ENCODE measurements around the gene PLEKHA1. TPM values are rescaled to one million over a fixed set of nuclear protein-coding genes. Genes with fewer than 3 reads are reported as not detected.
A peak's percentile ranks its signal among the peaks of the same experiment; 100 is the strongest.

The PLEKHA1 gene
- 30.8 TPM for polyA plus RNA-seq (ENCODE audit: insufficient read length)

DNA sequence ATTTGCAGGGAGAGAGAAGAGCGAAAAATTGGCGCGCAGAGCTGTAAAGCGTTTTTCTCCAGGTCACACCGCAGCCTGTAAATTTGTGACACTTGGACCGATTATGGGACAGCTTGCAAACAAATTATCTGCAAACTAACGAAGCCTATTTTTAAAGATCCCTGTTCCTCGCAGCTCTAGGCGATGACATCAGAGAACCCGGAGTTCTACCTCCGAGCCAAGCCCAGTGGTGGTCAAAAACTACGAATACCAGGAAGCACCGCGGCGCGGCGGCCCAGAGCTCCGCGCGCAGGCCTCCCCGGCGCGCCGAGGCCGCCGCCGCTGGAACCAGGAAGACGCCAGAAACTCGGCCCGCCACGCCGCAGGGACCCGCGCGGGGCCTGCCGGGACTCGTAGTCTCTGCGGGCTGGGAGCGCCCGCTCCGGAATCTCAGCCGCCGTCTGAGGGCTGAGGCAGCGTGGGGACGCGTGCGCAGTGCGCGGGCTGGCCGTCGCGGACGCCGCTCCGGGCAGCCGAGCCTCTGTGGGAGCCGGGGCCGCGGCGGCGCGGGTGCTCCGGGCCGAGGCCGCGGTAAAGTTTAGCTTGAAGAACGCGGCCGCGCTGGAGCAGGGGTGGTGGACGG is at the start of gene PLEKHA1:
Gene PLEKHA1 (plus strand): TSS at position 472 of the 622 bp plus-strand sequence. CDS start 18,493 bp downstream, outside the sequence.
- peak; percentile 97 for DNase-seq

DNA sequence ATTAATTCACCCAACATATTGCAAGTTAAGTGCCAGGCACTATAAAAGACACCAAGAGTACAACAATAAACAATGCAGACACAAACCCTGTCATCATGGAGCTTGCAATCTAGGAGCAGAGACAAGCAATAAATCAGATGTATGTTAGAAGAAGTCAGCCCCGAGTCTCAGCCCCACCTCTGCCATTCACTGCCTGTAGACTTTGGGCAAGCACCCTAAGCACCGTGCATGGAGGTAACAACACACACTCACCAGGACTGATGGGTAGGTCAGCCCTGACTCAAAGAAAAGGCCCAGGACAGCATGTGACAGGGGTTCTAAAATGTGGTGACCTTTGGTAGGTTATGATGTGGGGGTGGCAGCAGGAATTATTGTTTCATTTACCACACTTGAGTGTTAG is 49.3 kb upstream of the PLEKHA1 start:
- DNase-seq = no peak

DNA sequence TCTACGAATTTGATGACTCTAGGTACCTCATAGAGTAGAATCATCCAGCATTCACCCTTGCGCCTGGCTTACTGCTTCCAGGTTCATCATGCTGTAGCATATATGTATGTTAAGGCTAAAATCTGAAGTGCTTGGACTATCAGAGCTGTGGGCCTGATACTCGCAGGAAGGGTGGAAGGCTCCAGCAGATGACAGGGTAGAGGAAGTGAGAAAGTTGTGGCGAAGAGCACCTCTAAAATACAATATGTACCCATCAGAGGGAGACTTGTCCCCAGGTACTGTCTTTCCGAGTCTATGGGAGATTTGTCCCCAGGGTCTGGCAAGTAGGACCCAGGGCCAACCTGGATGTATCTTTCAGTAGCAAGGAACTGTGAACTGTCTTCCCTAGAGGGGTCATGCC is 48.1 kb upstream of the PLEKHA1 start:
- no peak for DNase-seq

DNA sequence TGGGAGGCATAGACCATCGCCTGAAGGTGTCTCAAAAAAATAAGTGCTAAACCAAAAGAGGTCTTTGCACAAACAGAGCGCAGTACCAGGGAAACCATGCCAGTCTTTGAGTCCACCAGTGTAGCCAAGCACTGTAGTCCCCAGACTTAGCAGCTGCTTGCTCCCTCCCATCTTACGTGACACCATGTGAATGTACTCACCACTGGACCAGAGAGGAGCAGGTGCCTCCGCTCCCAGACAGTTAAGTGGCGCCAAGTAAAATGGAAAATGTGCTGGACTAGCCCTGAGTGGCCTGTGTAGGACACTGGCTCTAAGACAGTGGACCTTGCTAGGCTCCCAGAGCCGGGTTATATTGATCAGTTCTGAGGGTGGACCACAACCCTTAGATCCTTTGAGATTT is 47.7 kb upstream of the PLEKHA1 start:
- no peak for DNase-seq

DNA sequence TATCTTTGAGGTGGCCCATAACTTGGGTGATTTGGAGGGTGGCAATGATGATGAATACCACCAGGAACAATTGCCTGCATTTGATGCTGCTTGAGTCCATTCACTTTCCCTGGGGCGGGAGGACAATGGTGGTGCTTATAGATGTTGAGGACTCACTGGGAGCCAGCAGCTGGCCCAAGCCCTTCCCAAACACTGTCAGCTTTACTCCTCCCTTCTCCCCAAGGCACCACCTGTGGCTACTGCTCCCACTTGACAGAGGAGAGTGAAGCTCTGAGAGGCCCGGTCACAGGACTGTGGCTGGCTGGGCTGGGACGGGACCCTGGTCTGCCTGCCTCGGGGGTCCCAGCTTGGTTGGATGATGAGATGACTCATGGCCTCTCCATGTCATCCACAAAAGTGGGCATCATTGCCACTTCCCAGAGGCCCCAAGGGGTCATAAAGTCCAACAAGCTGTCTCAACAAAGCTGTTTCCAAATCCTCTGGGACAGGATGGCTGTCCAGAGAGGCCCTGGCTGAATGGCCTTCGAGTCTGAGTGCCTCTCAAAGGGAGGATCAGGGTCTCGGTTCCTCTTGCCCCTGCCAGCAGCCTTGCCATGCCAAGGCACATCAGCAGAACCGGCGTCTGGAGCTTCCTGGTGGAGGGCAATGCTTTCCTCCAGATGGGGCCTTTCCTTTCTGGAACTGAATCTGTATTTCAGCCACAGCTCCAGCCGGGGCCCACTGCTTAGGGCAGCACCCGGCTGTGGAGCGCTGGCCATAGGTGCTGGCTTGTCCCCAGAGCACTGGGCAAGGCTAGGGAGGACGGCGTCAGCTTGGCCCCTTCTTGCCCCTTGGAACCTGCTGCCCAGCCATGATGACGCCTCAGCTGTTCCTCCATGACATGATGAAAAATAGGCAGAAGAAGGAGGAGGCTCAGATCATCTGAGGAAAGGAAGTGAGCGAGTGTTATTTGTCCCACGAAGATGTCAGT is 47.0 kb upstream of the PLEKHA1 start:
- DNase-seq = no peak

DNA sequence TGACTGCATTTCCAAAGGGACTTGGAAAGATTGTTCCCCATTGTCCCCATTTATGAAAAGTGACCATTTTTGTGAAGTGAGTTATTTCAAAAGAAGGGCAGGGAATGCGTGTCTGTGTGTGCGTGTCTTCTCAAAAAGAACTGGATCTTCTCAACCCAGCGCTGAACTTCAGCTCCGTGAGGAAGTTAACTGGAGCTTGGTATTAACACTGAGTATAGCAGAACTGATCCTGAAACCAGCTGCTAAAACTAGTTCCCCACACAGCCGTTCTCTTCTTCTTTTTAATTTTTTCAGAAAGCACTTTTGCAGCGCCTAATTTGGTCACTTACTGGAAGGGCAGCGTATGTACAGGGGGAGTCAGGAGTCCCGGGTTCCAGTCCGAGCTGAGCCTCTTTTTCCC is 45.8 kb upstream of the PLEKHA1 start:
- no peak for DNase-seq

DNA sequence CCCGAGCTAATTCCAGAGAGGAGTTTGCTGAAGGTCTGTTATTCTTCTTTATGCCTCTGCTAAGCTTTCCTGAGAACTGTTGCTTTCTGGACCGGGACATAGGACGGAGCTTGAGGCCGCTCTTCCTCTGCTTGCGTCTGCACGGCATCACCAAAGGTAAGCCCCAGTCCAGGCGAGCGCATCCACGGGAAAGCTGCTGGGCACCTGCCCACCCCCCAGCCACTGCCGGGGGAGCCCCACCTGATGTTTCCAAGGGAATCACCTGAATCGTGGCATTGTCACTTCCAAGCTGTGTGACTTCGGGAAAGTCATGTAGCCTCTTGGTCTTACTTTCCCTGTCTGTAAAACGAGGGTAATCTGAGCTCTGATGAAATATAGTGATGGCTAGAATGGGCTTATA is 45.1 kb upstream of the PLEKHA1 start:
- DNase-seq = no peak

DNA sequence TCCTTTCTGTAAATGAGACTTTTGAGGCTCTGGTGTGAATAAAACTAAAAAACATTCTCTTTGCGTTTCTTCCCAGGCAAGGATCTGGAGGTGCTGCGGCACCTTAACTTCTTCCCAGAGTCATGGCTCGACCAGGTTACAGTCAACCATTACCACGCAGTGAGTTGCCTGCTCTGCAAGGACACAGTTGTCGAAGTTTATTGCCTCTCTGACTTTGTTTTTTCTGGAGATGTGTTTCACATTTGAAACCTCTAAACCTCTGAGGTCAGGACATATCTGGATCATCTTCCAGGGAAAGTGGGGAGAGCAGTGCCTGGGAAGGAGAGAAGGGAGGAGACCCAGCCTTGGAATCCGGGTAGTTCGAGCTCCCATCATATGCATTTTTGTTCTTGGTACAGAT is 43.4 kb upstream of the PLEKHA1 start:
- DNase-seq = no peak

DNA sequence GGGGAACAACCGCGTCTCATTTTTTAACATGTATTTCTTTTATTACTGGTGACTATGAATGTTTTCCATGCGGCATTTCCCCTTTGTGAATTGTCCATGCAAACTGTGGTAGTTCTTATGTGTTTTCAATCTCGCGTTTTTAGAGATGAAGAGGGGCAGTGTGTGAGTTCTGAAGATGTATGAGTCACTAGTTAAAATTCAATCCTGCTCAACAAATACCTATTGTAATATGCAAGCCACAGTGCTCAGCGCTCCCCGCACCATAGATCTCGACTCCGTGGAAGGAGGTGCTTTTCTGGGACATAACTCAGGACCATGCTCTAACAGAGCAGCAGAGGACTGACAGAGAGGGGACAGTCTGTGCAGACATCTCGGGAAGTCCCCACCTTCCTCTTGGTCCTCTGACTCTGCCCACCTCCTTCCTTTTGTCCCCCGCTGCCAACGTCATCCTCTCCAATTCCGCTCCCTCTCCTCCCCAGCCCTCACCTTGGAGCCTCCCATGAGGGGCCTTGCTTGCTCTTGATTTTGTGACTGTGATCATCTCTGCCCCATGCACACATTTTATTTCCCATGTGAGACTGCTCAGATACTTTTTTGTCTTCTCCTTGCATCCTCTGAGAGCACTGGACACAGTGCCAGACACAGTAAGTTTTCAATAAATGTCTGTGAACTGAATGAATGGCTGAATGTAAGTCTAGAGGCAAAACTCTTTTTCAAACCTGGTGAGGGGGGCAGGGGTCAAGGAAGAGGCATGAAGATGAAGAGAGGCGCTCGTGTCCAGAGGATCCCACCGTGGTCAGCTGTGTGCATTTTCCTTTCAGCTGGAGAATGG is 42.7 kb upstream of the PLEKHA1 start:
- DNase-seq = no peak

DNA sequence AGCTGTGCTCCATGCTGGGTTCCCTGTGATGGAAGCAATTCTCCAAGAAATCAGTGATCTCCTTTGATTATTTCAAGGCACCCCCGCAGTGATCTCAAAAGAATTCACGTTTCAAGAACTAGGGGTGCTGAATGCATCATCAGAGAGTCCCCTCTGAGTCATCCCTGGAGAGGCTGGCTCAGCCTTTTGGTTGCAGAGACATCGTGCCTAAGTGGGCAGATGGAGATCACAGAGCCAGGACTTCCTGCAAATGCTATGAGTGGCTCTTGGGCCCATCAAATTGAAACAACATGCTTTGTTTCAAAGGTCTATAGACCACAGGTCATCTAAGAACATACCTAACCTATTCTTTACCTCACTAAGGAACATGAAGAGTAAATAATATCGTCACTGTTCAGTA is 41.5 kb upstream of the PLEKHA1 start:
- DNase-seq = no peak

DNA sequence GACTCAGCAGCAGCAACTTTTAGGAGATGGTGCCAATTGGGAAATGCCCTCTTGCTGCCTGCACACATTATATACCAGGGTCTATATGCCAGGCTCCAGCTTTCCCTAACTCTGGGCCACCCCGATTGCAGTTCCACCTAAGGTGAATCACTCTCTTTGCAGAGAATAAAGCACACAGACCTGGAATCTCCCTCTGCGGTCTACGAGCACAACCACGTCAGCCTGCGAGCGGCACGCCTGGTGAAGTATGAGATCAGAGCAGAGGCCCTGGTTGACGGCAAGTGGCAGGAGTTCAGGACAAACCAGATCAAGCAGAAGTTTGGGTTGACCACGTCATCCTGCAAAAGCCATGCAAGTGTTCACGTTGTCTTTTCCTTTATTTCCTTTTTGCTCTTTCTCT is 38.2 kb upstream of the PLEKHA1 start:
- no peak for DNase-seq

DNA sequence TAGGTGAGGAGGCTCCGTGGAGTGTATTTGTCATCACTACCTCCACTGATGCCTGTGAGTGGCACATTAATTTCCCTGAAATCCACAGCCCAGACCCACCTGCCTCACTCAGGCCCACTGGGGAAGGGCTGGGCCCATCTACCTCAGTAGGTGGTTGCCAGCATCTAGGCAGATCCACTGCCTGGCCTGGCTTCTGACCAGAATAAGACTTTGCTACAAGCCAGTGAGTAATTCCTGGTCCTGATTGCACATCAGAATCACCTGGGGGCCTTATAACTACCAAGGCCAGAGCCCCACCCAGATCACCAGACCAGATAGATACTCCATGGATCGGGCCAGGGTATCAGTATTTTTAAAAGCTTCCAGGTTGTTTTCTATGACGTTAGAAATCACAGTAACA is 37.5 kb upstream of the PLEKHA1 start:
- no peak for DNase-seq

DNA sequence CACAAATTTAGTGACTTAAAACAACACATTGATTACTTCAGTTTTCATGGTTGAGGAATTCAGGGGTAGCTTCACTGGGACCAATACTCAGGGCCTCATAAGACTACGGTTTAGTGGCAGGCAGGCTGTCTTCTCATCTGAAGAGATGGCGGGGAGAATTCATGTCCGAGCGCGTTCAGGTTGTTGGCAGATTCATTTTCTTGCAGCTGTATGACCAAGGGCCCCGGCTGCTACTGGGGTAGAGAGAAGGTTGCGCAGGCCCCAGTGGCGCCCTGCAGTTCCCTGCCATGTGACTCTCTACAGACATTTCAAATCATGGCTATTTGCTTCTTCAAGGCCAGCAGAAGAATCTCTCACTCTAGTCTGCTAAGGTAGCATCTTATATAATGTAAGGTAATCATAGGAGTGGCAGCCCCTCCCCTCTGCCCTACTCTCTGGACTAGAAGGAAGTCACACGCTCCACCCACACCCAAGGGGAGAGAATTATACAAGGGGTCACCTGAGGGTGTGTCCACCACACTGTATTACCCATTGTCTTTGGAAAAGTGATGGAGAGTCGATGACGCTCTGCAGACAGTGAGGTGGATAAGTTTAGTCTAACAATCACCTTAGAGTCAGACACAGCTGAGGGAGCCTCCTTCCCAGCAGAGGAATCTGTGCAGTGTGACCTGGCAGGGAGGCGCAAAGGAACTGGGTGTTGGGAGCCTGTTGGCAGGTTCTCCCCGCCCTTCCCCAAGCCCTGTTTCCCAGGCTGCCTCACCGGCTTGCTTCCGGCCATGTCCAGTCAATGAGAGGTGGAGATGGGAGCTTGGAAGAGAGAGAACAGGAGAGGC is 35.7 kb upstream of the PLEKHA1 start:
- no peak for DNase-seq

DNA sequence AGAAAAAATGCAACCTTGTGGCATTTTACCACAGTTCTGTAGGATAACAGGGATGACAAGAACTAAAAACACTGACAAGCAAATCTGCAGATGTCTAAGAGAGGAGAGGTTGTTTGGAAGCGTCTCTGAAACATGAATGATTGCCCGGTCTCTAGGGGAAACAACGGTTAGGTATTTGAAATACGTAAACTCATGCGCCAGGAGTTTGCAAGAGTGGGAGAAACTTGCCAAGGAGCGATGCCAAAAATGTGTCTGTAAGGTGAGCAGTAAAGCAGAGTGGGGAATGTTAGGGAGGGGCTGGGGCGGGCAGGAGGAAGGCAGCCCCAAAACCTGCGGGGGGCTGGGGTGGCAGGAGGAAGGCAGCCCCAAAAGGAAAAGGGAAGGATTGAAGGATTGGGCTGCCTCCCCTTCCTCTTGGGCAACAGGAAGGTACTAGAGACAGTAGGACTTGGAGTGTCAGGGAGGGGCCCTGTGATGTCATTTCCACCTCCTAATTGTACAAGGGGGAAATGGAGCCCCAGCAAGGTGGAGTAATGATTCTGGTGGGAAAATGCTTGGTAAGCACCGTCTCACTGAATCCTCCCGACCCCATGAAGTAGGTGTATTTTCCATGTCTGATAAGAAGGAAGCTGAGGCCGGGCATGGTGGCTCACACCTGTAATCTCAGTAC is 33.2 kb upstream of the PLEKHA1 start:
- DNase-seq = no peak

DNA sequence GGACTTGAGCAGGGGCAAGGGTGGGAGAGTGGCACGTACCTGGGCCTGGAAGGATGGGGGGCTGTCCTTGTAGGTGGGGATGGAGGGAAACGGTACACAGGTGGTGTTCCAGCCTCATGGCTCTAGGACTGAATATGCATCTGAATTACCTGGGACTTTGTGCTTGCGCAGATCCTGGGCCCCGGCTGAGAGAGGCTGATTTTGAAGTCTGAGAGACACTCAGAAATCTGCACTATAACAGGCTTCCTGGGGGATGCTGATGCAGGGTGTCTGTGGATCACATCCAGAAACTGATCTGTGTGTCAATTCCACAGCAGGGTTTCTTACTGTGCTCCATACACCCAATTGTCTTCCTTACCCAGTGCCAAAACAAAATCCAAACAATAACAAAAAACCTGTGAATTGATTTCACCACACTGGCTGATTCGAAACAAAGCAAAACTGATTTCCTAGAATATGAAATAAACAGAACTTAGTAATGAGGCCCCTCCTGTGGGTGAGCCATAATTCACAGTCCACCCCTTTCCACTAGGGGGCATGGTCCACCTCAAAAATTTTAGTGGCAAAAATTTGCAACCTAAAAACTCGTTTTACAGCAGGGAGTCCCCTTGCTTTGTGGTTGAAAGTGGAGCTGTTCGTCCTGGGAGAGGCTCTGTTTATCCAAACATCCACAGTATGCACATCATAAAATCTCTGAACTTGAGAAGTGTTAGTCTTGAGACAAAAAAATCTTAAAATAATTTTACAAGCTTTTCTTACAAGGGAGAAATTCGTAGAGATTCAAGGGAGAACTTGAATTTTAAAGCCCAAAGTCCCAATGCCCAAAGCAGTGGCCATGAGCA is 32.0 kb upstream of the PLEKHA1 start:
- peak; percentile 44 for DNase-seq

DNA sequence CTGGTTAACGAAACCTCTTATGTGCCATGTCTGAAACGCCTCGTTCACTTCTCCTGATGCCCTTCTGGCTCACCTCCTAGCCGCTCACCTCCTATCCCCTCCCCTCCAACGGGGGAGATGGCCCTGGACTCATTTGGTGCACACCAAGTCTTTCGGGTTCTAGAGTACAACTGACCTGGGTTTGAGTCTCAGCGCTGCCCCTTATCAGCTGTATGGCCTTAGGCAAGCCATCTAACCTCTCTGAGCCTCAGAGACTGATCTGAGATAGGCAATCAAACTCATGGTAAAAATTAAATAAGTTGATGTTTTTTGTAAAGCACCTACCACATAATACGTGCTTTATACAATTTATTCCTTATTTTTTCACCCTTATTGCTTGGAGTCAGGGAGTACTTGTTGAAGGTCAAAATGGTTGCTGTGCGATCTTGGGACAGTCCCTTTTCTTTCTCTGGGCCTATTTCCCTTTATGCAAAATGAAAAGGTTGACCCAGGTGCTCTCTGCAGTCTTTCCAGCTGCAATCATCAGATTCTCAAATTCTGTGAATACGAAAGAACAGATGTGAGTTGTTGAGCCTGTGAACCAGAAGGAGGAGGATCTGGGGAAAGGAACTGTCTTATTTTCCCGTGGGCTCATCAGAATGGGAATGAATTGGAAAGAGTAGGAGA is 31.2 kb upstream of the PLEKHA1 start:
- DNase-seq = no peak

DNA sequence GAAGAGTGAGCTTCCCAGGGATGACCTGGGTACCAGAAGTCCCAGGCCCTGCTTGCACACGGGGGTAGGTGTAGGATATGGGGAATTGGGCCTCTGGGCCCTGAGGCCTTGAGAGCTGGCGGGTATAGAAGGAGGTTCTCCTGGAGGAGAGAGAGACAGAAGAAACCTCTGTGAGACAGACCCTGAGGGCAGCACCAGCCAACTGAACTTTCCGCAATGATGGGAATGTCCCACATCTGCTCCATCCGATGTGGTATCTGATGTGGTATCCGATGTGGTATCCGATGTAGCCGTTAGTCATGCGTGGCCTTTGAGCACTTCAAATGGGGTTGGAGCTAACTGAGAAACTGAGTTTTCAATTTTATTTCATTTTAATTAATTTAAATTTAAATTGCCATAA is 30.6 kb upstream of the PLEKHA1 start:
- no peak for DNase-seq

DNA sequence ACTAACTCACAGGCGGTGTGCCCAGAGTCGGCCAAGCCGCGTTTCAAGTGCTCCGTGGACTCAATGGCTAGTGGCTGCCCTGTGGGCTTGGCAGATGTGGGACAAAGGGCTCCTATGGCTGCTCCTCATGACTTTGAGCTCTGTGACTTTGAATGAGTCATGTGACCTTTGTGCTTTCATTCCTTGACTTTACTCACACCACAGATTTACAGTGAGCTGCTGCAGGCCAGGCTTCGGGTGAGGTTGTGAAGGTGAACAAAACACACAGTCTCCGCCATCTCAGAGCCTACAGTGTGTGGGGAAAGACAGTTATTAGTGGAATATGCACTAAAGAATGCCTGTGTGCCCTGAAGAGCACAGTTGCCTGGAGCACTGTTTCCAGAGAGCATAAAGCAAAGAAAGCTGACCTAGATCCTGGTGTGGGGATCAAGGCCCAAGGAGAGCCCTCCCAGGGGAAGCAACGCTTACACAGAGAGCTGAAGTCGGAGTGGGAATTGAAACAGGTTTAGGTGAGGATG is 29.7 kb upstream of the PLEKHA1 start:
- no peak for DNase-seq

DNA sequence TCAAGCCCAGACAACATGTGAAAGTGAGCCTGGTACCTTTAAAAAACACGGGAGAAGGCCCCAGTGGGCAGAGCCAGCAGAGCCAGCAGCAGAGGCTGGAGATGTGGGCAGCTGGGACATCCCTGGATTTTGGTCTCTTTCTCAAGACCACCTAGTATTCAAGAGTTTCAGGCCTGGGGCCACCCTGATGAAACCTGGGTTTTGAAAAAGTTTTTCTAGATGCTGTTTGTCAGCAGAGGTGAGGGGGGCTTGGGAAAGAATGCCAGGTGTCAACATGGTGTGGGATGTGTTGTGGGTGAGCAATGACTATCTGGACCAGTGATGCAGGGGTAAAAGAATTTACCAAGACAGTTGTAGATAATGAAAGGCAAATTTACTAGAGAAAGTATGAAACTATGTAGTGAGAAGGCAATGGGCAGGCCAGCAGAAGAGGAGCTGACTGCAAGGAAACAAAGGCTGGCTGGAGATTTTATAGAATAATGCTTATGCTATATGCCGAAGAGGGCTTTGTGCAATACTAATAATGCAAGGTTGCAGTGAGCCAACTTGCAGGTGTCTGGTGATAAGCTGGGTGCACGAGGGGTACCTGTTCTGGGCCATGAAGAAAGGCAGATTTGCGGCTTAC is 28.1 kb upstream of the PLEKHA1 start:
- DNase-seq = no peak
